Muscle of leg (tissue), 11 donors: ENCODE results near the gene OTUD1. TPM values are rescaled to one million over a fixed set of nuclear protein-coding genes. Genes with fewer than 3 reads are reported as not detected.

Experiments used
- DNase-seq: peaks from one replicate; pipeline ENCODE4 v3.0.0; 2013
- H3K27ac ChIP-seq: one replicate; pipeline ENCODE4 v1.5.1; 2013; ENCODE audit warnings: mild to moderate bottlenecking, low read length, control low read depth
- H3K27me3 ChIP-seq: one replicate; pipeline ENCODE4 v1.6.1; 2013; ENCODE audit warnings: low read length; ENCODE audit not compliant: control insufficient read depth, insufficient read depth
- H3K36me3 ChIP-seq: one replicate; pipeline ENCODE4 v1.6.1; 2013; ENCODE audit warnings: low read length; ENCODE audit not compliant: control insufficient read depth, insufficient read depth
- H3K4me1 ChIP-seq: one replicate; pipeline ENCODE4 v1.6.1; 2013; ENCODE audit warnings: low read length; ENCODE audit not compliant: control insufficient read depth, insufficient read depth
- H3K4me3 ChIP-seq: one replicate; pipeline ENCODE4 v1.5.1; 2013; ENCODE audit warnings: low read length, control low read depth
- H3K9me3 ChIP-seq: replicated peaks from 2 replicates; pipeline ENCODE4 v1.6.1; 2013; ENCODE audit warnings: low read depth, low read length; ENCODE audit not compliant: control insufficient read depth
- WGBS: methylation state at CpG from one replicate; pipeline ENCODE4 v1.1.5; 2013; ENCODE audit warnings: missing lambda C conversion rate; ENCODE audit not compliant: insufficient coverage; 5-methylcytosine and 5-hydroxymethylcytosine counted together
- polyA plus RNA-seq, 8 donors: library from polyadenylated mRNA; unstranded; fragments of 120-200 nt; gene quantifications; one replicate each; pipeline versions ENCODE4 v1.2.1 to v1.2.3, GENCODE V29; 2013; ENCODE audit warnings: inconsistent platforms in 1 of 8, low replicate concordance in 1 of 8; ENCODE audit not compliant: insufficient read length in 8 of 8, insufficient read depth in 1 of 8
- total RNA-seq: library from RNA; stranded (reverse); fragments of 120-200 nt; gene quantifications from one replicate; pipeline ENCODE4 v1.2.4, GENCODE V29; 2013

Gene OTUD1
- total and polyA plus RNA-seq, 9 donors, result 20.7 to 118 (median 49.9) TPM

GRCh38 chr10:23403278-23403677, 35.6 kb upstream of the OTUD1 start:
- no CpG with 5 or more reads among the region's 1 CpG for WGBS
- H3K4me1 ChIP-seq, result peaks cover 16% of the 10 kb centered on the region
- H3K4me3 ChIP-seq, result no peak overlapping the region
- no peak overlapping the region for H3K27ac ChIP-seq
- DNase-seq, result peak; percentile 44
- H3K27me3 ChIP-seq, result no peaks in the 10 kb centered on the region
- no peaks in the 10 kb centered on the region for H3K9me3 ChIP-seq
- H3K36me3 ChIP-seq, result no peaks in the 10 kb centered on the region

DNA sequence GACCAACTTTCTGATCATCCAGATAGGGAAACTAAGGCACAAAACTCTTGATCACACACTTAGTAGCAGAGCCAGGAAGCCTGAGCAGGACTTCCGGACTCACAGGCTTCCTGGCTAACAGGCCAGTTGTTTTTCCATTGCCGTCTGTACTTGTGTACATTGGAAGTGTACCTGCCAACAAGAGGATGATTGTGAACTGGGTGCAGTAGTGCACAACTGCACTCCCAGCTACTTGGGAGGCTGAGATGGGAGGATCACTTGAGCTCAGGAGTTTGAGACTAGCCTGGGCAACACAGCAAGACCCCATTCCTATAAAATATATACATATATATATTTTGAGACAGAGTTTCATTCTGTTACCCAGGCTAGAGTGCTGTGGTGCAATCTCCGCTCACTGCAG, 35.2 kb upstream of the OTUD1 start:
- no peak overlapping the region for H3K27ac ChIP-seq

DNA sequence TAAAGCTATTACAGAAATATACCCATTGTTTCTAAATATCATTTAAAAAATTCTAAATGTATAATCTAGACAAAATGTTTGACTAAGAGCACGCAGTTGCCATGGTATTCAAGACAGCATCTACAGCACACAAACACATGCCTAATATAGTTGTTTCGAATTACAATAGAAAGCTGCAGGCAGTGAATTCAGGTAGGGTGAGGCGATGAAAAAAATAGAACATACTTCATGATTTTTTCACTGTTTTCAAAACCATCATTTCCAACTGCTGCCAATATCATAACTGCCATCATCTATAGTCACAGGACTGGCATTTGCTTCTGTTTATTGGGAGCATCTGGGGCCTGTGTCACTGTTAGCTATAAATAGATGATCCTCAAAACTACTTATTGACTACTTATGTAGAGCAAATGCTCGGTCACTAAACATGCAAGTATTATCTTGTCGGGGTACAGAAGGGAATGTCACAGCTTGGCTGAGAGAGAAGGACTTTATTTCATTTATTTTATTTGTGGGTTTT, 34.4 kb upstream of the OTUD1 start:
- Histone ChIP-seq H3K27ac (no peak overlapping the region), H3K9me3 (no peaks in the 10 kb centered on the region), H3K4me3 (no peak overlapping the region), H3K4me1 (peaks cover 11% of the 10 kb centered on the region), H3K36me3 (no peaks in the 10 kb centered on the region), H3K27me3 (no peaks in the 10 kb centered on the region)
- no CpG with 5 or more reads among the region's 5 CpGs for WGBS
- peak; percentile 6 for DNase-seq

More for the DNA sequence above, 35.2 kb upstream of the OTUD1 start:
- DNase-seq, result no peak
- no peaks in the 10 kb centered on the region for H3K27me3 ChIP-seq
- H3K4me3 ChIP-seq, result no peak overlapping the region
- peaks cover 16% of the 10 kb centered on the region for H3K4me1 ChIP-seq
- 40% methylated on average over 1 of the region's 3 CpGs for WGBS
- no peaks in the 10 kb centered on the region for H3K9me3 ChIP-seq
- no peaks in the 10 kb centered on the region for H3K36me3 ChIP-seq

GRCh38 chr10:23405540-23405939, 33.3 kb upstream of the OTUD1 start:
- no peak for DNase-seq
- no peaks in the 10 kb centered on the region for H3K27me3 ChIP-seq
- WGBS, result no CpG with 5 or more reads among the region's 3 CpGs
- no peaks in the 10 kb centered on the region for H3K36me3 ChIP-seq
- no peak overlapping the region for H3K4me3 ChIP-seq
- no peaks in the 10 kb centered on the region for H3K9me3 ChIP-seq
- no peak overlapping the region for H3K27ac ChIP-seq
- H3K4me1 ChIP-seq, result peaks cover 9% of the 10 kb centered on the region

DNA sequence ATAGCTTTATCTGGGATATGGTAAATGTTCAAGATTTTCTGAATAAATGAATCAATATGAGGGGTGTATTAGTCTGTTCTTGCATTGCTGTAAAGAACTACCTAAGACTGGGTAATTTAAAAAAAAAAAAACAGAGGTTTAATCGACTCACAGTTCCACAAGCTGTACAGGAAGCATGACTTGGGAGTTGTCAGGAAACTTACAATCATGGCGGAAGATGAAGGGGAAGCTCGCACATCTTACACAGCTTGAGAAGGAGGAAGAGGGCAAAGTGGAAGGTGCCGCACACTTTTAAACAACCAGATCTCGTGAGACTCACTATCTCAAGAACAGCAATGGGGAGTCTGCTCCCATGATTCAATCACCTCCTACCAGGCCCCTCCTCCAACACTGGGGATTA, 32.5 kb upstream of the OTUD1 start:
- WGBS, result 74% methylated on average over 3 of the region's 5 CpGs
- Histone ChIP-seq H3K9me3 (no peaks in the 10 kb centered on the region), H3K4me1 (peaks cover 7% of the 10 kb centered on the region), H3K36me3 (no peaks in the 10 kb centered on the region), H3K27me3 (no peaks in the 10 kb centered on the region), H3K4me3 (no peak overlapping the region), H3K27ac (no peak overlapping the region)
- peak; percentile 16 for DNase-seq

DNA sequence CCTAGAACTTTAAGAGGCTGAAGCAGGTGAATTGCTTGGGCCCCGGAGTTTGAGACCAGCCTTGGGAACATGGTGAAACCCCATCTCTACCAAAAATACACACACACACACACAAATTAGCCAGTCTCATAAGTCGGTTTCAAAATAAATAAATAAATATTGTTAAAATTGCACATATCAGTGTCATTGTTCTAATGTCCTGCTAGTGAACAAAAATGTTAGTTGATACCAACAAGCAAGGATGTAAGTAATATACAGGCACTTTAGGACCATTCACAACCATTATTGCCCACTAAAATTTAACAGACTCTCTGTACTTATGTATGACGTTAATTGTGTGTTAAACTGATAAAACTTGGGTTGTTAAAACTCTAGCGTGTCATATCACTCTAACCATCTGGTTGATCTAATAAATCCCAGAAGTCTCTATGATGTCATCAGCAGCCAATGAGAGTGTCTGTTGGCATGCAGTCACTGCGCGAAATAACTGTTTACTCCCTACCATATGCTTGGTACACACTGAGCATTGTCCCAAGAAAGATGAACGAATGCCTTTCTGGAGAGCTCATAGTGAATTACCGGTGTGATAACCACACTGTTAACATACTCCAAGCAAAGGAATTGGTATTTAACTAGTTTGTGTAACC, 30.4 kb upstream of the OTUD1 start:
- DNase-seq, result no peak
- H3K27ac ChIP-seq, result no peak overlapping the region
- no peaks in the 10 kb centered on the region for H3K27me3 ChIP-seq
- H3K4me3 ChIP-seq, result no peak overlapping the region
- H3K36me3 ChIP-seq, result no peaks in the 10 kb centered on the region
- peaks cover 3% of the 10 kb centered on the region for H3K4me1 ChIP-seq
- no CpG with 5 or more reads among the region's 8 CpGs for WGBS
- no peaks in the 10 kb centered on the region for H3K9me3 ChIP-seq

DNA sequence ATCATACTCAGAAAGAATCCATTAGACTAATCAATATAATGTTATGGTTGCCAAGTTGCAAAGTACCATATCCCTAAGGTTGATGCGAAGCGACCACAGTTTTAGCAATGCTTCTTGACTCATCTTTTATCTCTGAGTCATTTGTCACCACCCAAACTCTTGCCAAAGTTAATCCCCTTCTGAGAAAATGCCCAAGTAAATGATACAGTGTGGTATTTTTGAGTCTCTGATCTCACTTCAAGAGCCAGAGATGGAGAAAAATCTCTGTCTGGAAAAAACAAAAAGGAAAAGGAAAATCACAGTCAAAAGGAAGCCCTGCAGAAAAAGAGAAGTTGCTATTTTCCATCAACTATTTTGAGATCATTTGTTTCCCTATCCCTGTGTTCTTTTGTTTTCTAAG, 26.7 kb upstream of the OTUD1 start:
- Histone ChIP-seq H3K27me3 (no peaks in the 10 kb centered on the region), H3K27ac (peak overlapping the region; percentile 4), H3K4me1 (no peaks in the 10 kb centered on the region), H3K9me3 (no peaks in the 10 kb centered on the region), H3K36me3 (no peaks in the 10 kb centered on the region), H3K4me3 (no peak overlapping the region)
- no CpG with 5 or more reads among the region's 2 CpGs for WGBS
- peak; percentile 56 for DNase-seq

GRCh38 chr10:23413629-23414089, 25.2 kb upstream of the OTUD1 start:
- DNase-seq, result peak; percentile 36
- H3K4me1 ChIP-seq, result no peaks in the 10 kb centered on the region
- H3K27me3 ChIP-seq, result no peaks in the 10 kb centered on the region
- WGBS, result no CpG with 5 or more reads among the region's 5 CpGs
- H3K27ac ChIP-seq, result no peak overlapping the region
- H3K36me3 ChIP-seq, result no peaks in the 10 kb centered on the region
- no peak overlapping the region for H3K4me3 ChIP-seq
- H3K9me3 ChIP-seq, result no peaks in the 10 kb centered on the region

DNA sequence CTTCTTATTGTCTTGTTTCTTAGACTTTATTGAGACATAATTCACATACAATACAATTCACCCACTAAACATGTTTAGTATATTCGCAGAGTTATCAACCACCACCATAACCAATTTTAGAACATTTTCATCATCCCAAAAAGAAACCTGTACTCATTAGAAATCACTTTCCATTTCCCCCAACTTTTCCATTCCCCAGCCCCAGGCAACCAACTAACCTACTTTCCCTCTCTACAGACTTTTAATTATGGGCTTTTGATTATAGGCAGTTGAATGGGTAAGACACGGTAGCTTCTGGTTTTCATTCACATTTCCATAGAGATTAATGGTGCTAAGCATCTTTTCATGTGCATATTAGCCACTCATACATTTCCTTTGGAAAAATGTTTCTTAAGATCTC, 24.2 kb upstream of the OTUD1 start:
- WGBS, result 100% methylated on average over 1 of the region's 2 CpGs
- H3K4me3 ChIP-seq, result no peak overlapping the region
- H3K27ac ChIP-seq, result no peak overlapping the region
- H3K9me3 ChIP-seq, result no peaks in the 10 kb centered on the region
- DNase-seq, result no peak
- no peaks in the 10 kb centered on the region for H3K4me1 ChIP-seq
- H3K36me3 ChIP-seq, result no peaks in the 10 kb centered on the region
- H3K27me3 ChIP-seq, result no peaks in the 10 kb centered on the region

DNA sequence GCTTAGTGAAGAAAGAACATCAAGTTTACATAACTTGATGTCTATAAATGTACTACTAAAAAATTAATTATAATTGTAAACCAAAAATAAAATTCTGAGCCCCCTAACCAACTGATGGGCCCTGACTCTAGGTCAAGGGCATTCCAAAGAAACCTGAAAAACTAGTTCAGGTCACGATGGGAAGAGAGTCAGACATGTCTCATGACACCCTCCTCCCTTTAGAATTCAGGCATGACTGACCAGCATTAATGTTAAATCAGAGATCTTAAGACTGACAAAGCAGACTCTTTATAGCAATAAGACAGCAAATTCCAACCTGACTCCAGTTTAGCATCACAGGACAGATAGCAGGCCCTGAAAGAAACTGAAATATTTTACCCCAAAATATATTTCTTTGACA, 21.6 kb upstream of the OTUD1 start:
- no peak for DNase-seq
- no peaks in the 10 kb centered on the region for H3K9me3 ChIP-seq
- WGBS, result no CpG with 5 or more reads among the region's 1 CpG
- no peak overlapping the region for H3K27ac ChIP-seq
- no peaks in the 10 kb centered on the region for H3K4me1 ChIP-seq
- H3K4me3 ChIP-seq, result no peak overlapping the region
- no peaks in the 10 kb centered on the region for H3K36me3 ChIP-seq
- H3K27me3 ChIP-seq, result no peaks in the 10 kb centered on the region
